ENCODE measurements around the gene C22orf23.
"Not testable (repeated sequence)": the region's sequence is repeated elsewhere in the genome, so short reads cannot be mapped to it uniquely, and the experiment has no call there.

Gene C22orf23

DNA sequence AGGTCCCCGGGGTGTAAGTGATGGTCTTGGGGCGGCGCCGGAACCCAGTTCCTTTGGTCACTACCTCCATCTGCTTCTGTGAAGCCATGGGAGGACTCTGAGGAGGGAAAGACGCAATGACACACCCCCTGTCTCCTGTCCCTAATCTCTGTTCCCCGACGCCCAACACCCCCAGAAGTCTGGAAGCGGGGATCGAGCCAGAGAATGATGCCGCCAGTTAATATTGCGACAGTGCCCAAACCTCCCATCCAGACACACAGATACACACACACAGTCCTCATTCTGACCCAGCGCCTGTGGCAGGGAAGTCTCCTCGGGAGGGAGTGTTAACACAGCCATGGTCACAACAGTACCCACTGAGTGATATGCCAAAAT lies 352 bp downstream of the C22orf23 start:
- no peak for DNase-seq

DNA sequence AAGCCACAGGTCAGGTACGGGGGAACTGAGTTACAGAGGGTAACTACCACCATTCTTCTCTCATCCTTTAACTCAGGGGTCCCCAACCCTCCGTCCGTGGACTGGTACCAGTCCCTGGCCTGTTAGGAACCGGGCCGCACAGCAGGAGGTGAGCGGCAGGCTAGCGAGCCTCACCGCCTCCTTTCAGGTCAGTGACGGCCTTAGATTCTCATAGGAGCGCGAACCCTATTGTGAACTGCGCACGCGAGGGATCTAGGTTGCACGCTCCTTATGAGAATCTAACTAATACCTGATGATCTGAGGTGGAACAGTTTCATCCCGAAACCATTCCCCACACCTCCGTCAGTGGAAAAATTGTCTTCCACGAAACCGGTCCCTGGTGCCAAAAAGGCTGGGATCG lies 772 bp downstream of the C22orf23 start:
- not testable (repeated sequence) for DNase-seq

DNA sequence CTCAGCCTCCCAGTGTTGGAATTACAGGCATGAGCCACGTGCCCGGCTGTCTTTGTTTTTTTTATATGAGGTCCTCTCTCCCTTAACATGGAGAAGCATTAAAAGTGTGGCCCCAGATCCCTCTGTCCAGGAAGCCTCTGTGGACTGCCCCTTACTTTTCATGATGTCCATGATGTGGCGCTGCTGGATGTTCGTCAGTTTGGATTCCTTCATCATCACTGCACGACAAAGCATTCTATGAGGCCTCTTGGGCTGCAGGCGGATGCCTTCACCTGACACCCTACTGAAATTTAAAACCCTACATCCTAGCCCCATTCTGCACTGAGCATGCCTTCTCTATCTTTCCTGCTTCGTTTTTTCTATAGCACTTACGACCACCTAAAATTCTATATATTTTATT lies 2.1 kb downstream of the C22orf23 start:
- no peak for DNase-seq

DNA sequence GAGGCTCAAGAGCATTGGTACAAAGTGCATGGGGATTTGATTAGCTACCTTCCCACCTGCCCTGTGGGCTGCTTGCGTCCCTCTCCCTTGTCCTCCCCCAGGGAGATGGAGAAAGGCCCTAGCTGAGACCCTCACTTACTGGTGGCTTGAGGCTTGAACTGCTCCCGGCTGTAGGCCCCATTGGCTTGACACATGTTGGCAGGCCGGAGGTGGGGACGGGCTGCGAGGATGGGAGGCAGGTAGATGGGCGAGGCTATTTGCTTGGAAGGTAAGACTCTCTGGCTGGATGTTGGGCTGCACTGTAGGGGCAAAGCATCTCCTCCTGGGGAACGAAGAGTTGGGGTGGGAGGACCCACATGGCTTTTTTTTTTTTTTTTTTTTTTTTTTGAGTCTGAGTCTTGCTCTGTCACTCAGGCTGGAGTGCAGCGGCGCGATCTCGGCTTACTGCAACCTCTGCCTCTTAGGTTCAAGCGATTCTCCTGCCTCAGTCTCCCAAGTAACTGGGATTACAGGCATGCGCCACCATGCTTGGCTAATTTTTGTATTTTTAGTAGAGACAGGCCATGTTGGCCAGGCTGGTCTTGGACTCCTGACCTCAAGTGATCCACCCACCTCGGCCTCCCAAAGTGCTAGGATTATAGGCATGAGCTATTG lies 6.1 kb downstream of the C22orf23 start:
- not testable (repeated sequence) for DNase-seq

DNA sequence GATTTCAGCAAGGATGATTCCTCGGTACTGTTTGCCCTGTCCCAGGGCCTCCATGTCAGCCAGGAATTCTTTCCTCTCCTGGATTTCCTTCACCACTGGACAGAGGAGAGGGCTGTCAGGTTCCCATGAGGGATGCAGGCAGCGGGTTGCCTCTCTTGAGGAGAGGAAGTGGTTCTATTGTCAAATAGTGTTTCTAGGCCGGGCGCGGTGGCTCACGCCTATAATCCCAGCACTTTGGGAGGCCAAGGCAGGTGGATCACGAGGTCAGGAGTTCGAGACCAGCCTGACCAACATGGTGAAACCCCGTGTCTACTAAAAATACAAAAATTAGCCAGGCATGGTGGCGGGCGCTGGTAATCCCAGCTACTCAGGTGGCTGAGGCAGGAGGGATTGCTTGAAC lies 9.0 kb downstream of the C22orf23 start:
- not testable (repeated sequence) for DNase-seq

DNA sequence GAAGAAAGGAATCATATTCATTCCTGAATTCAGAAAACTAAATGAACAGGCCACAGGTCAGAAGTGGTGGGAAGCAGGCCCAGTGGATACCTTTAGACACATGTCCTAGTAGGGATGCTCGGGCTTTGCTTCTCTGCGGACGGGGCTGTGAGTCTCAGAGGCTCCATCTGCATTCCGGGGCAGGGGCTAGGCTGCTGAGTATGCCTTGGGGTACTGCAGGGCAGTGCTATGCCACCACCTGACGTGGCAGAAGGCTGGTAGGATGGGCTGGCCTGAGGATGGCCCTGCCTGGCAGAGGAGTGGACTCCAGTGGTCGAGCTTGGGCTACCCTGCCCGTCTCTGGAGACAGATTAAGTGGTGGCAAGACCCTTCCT lies 9.6 kb downstream of the C22orf23 start:
- DNase-seq: no peak

DNA sequence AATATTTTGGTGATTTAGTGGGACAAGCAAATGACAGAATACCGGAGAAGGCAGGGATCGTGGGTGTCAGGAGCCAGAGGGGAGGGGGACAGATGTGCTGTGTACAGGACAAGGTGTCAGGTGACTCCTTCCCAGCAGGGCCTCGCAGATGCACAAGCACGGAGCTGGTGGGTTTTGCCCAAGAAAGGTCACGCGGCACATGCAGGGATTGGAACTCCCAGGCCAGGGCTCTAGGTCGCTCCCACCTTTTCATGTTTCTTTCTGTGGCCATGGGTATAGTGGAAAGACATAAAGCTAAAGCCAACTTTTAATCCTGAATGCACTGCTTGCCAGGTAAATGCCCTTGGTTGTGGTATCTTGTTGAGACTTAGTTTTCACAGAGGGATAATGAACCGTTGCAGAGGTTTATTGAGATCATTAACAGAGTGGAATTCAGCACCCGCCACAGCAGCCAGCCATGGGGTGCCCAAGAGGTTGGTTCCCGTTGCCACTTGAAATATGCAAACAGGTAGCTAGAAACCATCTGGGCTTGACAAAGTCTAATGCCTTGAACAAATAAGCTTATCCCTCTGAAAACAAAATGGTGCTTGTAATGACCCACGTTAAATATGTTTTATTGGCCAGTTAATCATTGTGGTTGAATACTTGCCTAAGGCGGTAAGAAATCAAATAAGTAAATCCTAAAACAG lies 10.1 kb downstream of the C22orf23 start:
- no peak for DNase-seq

DNA sequence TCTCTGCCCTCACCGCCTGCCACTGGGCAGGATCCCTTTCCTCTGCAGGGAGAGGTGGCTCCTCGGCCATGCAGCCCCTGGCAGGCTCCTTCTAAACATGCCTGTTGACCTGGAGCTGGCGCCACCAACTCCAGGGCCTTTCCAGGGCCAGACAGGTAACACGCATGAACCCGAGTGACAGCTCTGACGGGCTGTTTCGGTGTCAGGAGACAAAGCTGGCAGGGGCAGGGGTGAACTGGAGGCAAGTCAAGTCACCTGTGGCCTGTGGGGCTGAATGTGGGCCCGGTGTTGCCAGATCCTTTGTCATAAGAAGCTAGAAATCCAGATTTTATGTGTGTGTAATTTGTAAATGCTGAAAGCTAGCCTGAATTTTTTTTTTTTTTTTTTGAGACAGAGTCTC lies 11.3 kb downstream of the C22orf23 start:
- no peak for DNase-seq

DNA sequence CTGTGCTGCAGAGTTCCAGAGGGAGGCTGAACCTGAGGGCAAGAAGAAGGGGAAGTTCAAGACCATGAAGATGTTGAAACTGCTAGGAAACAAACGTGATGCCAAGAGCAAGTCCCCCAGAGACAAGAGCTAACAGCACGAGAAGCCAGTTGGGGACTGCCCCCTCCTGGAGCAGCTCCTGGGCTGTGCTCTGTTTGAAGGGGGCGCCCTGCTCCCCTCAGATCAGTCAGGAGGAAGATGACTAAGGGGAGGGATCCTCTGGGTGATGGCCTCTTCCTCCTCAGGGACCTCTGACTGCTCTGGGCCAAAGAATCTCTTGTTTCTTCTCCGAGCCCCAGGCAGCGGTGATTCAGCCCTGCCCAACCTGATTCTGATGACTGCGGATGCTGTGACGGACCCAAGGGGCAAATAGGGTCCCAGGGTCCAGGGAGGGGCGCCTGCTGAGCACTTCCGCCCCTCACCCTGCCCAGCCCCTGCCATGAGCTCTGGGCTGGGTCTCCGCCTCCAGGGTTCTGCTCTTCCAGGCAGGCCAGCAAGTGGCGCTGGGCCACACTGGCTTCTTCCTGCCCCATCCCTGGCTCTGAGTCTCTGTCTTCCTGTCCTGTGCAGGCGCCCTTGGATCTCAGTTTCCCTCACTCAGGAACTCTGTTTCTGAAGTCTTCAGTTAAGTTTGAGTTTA lies 12.6 kb downstream of the C22orf23 start:
- DNase-seq: no peak

DNA sequence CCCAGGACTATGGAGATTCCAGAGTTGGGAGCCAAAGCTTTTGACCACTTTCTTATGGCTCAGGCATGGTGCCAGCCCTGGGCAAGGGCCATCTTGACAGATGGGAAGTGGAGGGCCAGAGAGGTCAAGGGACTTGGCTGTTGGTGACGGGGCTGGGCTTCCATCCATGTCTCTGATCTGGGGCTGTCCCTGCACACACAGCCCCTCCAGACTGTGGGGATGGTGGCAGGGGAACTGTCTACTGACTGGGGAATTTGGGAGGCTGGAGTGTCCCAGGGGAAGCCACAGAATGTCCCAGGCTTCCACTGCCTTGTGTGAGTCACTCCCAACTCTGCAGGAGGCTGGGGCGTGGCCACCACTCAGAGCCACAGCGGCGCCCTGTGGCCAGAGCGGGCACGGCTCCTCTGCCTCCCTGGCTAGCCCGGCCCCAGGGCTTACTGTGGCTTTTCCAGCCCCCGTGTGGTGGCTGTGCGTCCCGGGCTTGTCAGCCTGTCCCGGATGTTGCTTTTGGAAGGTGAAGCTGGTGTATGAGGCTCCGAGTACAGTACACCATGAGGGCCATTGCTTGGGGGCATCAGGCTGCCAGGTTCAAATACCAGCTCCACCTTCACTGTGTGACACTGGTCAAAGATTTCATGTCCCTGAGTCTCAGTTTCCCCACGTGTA lies 19.6 kb downstream of the C22orf23 start:
- no peak for DNase-seq

DNA sequence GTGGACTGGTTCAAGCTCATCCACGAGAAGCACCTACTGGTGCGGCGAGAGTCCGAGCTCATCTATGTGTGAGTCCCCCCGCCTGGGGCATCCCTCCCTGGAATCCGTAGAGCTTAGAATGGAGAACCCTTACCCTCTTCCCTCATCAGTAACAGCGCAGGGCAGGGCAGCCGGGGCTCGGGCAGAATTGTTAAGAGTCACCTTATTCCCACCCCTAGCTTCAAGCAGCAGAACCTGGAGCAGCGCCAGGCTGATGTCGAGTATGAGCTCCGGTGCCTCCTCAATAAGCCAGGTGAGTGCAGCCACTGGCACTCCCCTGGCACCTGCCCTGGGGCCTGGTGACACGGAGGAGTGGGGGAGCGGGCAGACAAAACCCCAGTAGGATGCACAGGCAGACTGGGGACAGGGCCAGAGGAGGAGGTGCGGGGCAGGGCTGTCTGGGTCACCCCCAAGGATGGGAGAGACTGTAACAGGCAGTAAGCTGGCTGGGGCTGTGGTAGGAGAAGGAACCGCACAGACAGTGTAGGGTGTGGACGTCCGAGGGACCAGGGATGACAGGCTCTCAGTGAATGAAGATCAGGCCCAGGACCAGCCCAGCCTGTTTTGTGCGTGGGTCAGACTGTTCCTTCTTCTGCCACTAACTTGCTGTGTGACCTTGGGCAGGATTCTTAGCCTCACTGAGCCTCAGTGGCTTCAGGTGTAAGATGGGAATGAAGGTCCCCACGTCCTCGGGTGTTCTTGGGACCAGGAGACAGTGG lies 20.4 kb downstream of the C22orf23 start:
- DNase-seq: no peak

DNA sequence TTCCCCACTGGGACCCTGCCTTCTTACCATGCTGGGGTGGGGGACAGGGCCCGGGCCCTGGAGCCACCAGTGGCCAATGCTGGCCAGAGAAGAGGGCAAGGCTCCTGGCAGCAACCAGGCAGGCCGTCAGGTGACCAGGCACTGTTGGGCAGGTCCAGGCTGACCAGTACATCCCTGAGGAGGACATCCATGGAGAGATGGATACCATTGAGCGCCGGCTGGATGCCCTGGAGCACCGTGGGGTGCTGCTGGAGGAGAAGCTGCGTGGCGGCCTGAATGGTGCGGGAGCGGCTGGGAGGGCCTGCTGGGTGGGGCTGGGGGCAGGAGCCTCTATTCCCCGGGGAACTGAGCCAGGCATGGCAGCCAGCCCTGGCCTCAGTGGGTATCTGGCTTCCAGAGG lies 21.0 kb downstream of the C22orf23 start:
- DNase-seq: no peak

DNA sequence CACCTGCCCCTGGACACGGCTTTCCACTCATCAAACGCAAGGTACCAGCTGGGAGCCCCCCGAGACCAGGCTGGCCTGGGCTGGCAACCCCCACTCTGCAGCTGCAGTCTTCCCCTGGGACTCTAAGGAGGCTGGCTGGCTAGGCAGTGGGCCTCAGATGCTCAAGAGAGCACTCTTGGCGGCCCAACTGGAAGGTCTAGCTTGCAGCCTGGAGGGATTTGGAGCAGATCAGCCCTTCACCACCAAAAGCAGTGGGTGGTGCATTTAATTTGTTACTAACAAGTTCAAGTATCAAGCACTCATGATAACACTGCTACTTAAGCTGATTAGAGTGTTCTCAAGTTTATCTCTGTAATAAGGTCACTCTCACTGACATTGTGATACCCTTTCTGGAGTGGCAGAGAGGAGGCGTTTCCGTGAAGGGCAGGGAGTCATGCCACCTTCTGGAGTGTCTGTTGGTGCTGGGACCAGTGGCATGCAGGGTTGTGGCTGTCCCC lies 21.5 kb downstream of the C22orf23 start:
- DNase-seq: no peak

DNA sequence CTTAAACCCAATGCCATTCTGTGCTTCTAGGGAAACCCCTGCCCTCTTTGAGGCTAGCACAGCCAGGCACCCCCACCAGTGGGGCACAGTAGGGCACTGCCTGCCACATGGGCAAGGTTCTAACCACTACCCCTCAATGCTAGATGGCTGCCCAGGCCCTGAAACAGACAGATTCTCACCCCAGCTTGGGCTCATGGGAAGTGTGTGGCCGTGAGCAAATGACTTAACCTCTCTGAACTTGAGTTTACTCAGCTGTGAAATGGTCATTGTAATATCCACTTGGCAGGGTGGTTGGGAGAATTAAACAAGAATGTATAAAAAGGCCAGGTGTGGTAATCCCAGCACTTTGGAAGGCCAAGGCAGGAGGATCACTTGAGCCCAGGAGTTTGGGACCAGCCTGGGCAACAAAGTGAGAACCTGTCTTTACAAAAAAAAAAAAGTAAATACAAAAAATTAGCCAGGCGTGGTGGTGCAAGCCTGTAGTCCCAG lies 22.4 kb downstream of the C22orf23 start:
- DNase-seq: no peak

DNA sequence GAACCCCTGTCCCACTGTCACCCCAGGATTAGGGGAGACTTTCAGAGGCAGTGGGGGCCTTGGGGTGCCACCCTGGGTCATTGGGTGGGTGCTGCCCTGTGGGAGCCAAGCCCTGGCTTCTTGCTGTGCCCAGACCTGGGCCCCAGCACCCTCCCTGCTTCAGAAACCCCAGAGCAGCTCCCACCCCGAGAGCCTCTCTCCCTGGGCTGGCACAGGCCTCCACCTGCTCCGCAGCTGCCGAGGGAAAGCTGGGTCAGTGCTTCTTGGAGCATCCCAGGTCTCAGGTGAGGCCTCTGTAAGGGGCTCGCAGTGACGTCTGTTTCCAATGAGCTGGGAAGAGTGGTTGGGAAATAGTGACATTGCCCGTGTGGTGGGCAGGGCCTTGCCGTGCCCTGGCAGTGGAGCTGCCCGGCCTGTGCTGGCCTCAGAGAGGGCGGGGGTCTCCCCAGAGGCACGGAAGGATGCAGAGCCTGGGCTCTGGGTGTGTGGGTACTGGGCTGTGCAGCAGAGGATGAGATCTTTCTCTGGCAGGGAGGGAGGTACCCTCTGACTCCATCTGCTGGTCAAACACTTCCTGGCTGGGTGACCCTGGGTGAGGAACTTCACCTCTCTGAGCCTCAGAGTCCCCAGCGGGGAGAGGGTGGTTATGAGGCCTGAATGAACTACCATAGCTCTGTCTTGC lies 23.0 kb downstream of the C22orf23 start:
- DNase-seq: no peak

DNA sequence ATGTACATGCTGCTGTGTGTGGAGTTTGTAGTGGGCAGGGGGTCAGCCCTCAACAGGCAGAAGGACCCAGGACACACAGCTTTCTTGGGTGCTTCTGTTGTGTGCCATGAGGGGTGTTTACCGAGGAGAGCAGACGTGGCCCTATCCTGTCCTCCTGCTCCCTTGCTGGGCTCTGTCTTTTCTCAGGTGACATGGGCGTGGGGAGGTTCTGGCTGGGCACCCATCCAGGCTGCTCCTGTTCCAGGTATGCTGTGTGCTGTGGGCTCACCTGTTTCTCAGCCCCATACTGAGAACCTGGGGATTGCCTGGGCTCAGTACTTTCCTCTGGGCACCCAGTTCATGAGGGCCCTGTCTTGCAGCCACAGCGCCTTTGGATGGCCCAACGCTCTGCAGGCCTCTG lies 24.0 kb downstream of the C22orf23 start:
- no peak for DNase-seq

DNA sequence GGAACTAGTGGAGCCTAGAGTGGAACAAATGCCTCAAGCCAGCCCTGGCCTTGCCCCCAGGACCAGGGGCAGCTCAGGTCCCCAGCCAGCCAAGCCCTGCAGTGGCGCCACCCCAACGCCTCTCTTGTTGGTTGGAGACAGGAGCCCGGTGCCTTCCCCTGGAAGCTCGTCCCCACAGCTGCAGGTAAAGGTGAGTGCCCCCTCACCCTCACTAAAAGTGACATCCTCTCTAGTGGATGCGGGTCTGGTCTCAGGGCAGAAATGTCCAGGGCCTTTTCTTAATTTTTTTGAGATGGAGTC lies 25.8 kb downstream of the C22orf23 start:
- DNase-seq: no peak

DNA sequence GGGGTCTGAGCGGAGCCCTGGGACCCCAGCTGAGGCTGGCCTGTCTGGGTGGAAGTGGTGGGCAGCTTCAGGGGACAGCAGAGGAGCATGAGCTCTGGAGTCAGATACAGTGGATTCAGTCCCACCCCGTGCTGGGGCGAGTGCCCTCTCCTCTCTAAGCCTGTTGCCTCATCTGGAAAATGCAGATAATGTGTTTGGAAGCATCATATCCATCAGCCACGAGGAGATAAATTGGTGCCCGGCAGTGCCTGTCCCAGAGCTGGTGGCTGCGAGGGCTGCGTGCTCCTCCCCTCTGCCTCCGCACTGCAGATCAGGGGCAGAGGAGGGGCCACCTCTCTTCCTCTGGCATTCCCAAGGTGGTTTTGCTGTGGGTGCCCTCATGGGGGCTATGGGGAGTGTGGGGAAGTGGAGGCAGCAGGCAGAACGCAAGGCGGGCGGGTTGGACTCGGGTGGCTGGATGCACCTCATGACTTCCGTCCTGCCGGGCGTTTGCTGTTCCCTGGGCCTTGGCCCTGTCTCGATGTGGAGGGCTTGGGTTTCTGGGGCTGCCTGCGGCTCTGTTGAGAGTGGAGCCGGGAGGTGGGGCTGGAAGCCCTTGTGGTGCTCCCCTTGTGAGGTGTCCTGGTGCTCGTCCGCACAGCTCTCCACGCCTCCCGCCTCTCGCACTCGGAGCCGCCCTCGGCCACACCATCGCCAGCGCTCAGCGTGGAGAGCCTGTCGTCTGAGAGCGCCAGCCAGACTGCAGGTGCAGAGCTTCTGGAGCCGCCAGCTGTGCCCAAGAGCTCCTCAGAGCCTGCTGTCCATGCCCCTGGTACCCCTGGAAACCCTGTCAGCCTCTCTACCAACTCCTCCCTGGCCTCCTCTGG lies 26.4 kb downstream of the C22orf23 start:
- DNase-seq: no peak

DNA sequence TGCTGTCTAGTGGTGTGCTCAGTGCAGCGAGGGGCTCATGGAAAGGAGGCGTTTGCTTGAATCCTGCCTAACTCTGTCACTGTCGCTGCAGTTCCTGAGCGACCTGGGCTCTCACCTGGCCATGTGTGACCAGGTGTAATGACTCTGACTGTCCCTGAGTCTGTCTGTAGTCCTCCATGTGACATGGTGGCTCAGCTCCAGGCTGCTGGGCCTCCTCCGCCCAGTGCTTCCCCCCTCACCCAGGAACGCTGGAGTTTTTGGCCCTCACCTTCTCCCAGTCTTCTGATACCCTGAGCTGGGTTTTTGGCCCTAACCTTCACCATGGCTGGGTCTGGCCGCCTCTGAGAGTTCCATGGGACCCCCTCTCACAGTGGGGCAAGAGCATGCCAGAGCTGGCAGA lies 27.0 kb downstream of the C22orf23 start:
- no peak for DNase-seq

DNA sequence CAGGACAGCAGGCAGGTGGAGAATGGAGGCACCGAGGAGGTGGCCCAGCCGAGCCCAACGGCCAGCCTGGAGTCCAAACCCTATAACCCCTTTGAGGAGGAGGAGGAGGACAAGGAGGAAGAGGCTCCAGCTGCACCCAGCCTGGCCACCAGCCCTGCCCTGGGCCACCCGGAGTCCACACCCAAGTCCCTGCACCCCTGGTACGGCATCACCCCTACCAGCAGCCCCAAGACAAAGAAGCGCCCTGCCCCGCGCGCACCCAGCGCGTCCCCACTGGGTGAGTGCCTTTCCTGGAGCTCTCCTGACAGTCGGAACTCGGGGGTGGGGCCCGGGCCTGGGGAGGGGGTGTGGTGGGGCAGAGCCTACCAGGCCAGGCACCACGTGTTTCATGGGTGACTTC lies 27.6 kb downstream of the C22orf23 start:
- DNase-seq: no peak

DNA sequence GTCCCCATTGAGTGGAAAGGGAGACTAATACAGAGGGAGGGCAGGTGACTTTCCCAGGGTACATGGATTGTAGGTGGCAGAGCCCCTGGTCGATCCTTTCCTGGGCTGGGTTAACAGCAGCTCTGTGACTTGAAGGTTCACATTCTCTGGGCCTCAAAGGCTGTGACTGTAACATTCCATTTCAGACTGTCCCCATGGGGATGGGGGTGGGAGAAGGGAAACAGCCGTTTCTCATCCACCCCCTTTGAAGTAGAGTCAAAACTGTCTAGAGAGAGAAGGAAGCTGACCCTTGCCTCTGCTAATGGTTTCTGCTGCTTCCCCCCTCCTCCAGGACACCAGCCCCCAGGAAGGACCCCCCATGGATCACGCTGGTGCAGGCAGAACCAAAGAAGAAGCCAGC lies 28.1 kb downstream of the C22orf23 start:
- DNase-seq: no peak
